Mucosa of stomach (tissue), 1 donor: ENCODE data around the gene CCDC9B.

Source experiments
- H3K27me3 ChIP-seq: one replicate; pipeline ENCODE4 v1.7.0; 2013; ENCODE audit warnings: mild to moderate bottlenecking, low read length; ENCODE audit not compliant: control insufficient read depth, insufficient read depth
- H3K36me3 ChIP-seq: one replicate; pipeline ENCODE4 v1.7.0; 2013; ENCODE audit warnings: low read length; ENCODE audit not compliant: control insufficient read depth, insufficient read depth
- H3K4me1 ChIP-seq: one replicate; pipeline ENCODE4 v1.7.0; 2013; ENCODE audit warnings: mild to moderate bottlenecking, low read length; ENCODE audit not compliant: control insufficient read depth, insufficient read depth
- H3K4me3 ChIP-seq: one replicate; pipeline ENCODE4 v1.7.0; 2013; ENCODE audit warnings: low read length
- H3K9ac ChIP-seq: one replicate; pipeline ENCODE4 v1.7.0; 2013; ENCODE audit warnings: mild to moderate bottlenecking, low read length, moderate library complexity
- H3K9me3 ChIP-seq: one replicate; pipeline ENCODE4 v1.7.0; 2013; ENCODE audit warnings: mild to moderate bottlenecking, low read length, moderate library complexity; ENCODE audit not compliant: control insufficient read depth
- donor health status: Pancreatic carcinoma.

The CCDC9B gene

GRCh38 chr15:40330368-40330836 is 10.3 kb downstream of the CCDC9B start:
- Histone ChIP-seq H3K36me3 (no peaks in the 10 kb centered on the region), H3K9ac (no peak overlapping the region), H3K4me1 (peaks cover 9% of the 10 kb centered on the region), H3K4me3 (no peak overlapping the region), H3K9me3 (no peaks in the 10 kb centered on the region), H3K27me3 (no peaks in the 10 kb centered on the region)

GRCh38 chr15:40329804-40330203 is 10.9 kb downstream of the CCDC9B start:
- H3K27me3 ChIP-seq: no peaks in the 10 kb centered on the region
- H3K36me3 ChIP-seq: no peaks in the 10 kb centered on the region
- peaks cover 15% of the 10 kb centered on the region for H3K4me1 ChIP-seq
- H3K9ac ChIP-seq: no peak overlapping the region
- no peak overlapping the region for H3K4me3 ChIP-seq
- H3K9me3 ChIP-seq: no peaks in the 10 kb centered on the region

GRCh38 chr15:40328751-40329150 is 12.0 kb downstream of the CCDC9B start:
- H3K4me1 ChIP-seq: peaks cover 19% of the 10 kb centered on the region
- H3K9me3 ChIP-seq: no peaks in the 10 kb centered on the region
- no peaks in the 10 kb centered on the region for H3K36me3 ChIP-seq
- H3K4me3 ChIP-seq: no peak overlapping the region
- no peaks in the 10 kb centered on the region for H3K27me3 ChIP-seq
- H3K9ac ChIP-seq: no peak overlapping the region

GRCh38 chr15:40328176-40328575 is 12.6 kb downstream of the CCDC9B start:
- Histone ChIP-seq H3K4me3 (no peak overlapping the region), H3K4me1 (peaks cover 17% of the 10 kb centered on the region), H3K9me3 (no peaks in the 10 kb centered on the region)

GRCh38 chr15:40327457-40327856 is 13.3 kb downstream of the CCDC9B start:
- Histone ChIP-seq H3K9me3 (no peaks in the 10 kb centered on the region), H3K27me3 (no peaks in the 10 kb centered on the region), H3K4me3 (no peak overlapping the region), H3K4me1 (peaks cover 24% of the 10 kb centered on the region), H3K9ac (no peak overlapping the region), H3K36me3 (no peaks in the 10 kb centered on the region)

More at GRCh38 chr15:40328176-40328575, 12.6 kb downstream of the CCDC9B start:
- no peak overlapping the region for H3K9ac ChIP-seq
- no peaks in the 10 kb centered on the region for H3K27me3 ChIP-seq
- no peaks in the 10 kb centered on the region for H3K36me3 ChIP-seq

GRCh38 chr15:40325700-40326099 is 15.0 kb downstream of the CCDC9B start:
- Histone ChIP-seq H3K9me3 (no peaks in the 10 kb centered on the region), H3K4me3 (no peak overlapping the region), H3K4me1 (peaks cover 25% of the 10 kb centered on the region), H3K36me3 (no peaks in the 10 kb centered on the region), H3K27me3 (no peaks in the 10 kb centered on the region), H3K9ac (no peak overlapping the region)

- H3K4me1 ChIP-seq: peaks cover 25% of the 10 kb centered on the region
- no peaks in the 10 kb centered on the region for H3K27me3 ChIP-seq
- H3K36me3 ChIP-seq: no peaks in the 10 kb centered on the region
- no peak overlapping the region for H3K4me3 ChIP-seq
- H3K9ac ChIP-seq: peak overlapping the region; percentile 48
- H3K9me3 ChIP-seq: no peaks in the 10 kb centered on the region
These were observed 15.6 kb downstream of the CCDC9B start for GRCh38 chr15:40325188-40325587.

GRCh38 chr15:40323953-40324937 is 16.5 kb downstream of the CCDC9B start:
- H3K9ac ChIP-seq: peak overlapping the region; percentile 48
- H3K4me1 ChIP-seq: peaks cover 25% of the 10 kb centered on the region
- peak overlapping the region; percentile 24 for H3K4me3 ChIP-seq
- no peaks in the 10 kb centered on the region for H3K27me3 ChIP-seq
- no peaks in the 10 kb centered on the region for H3K9me3 ChIP-seq
- no peaks in the 10 kb centered on the region for H3K36me3 ChIP-seq

GRCh38 chr15:40323239-40323952 is 17.3 kb downstream of the CCDC9B start, which contains the start of gene INAFM2:
TSS of gene INAFM2 (plus strand) at chr15:40323692. CDS start at chr15:40324056, 364 bp downstream.
- no peaks in the 10 kb centered on the region for H3K9me3 ChIP-seq
- H3K9ac ChIP-seq: peak within 1 kb of the TSS; percentile 48
- no peaks in the 10 kb centered on the region for H3K27me3 ChIP-seq
- H3K4me1 ChIP-seq: peaks cover 25% of the 10 kb centered on the region
- H3K4me3 ChIP-seq: peak within 1 kb of the TSS; percentile 24
- H3K36me3 ChIP-seq: no peaks in the 10 kb centered on the region

GRCh38 chr15:40322531-40323238 is 18.1 kb downstream of the CCDC9B start:
- Histone ChIP-seq H3K4me1 (peaks cover 25% of the 10 kb centered on the region), H3K9ac (no peak overlapping the region), H3K4me3 (no peak overlapping the region)

GRCh38 chr15:40320931-40321371 is 19.8 kb downstream of the CCDC9B start:
- Histone ChIP-seq H3K4me1 (peaks cover 25% of the 10 kb centered on the region), H3K9ac (no peak overlapping the region), H3K27me3 (no peaks in the 10 kb centered on the region), H3K4me3 (no peak overlapping the region), H3K36me3 (no peaks in the 10 kb centered on the region), H3K9me3 (no peaks in the 10 kb centered on the region)

More at GRCh38 chr15:40322531-40323238, 18.1 kb downstream of the CCDC9B start:
- Histone ChIP-seq H3K36me3 (no peaks in the 10 kb centered on the region), H3K9me3 (no peaks in the 10 kb centered on the region), H3K27me3 (no peaks in the 10 kb centered on the region)
